HG03565 (cell line): ENCODE data around the gene KCNA1.
"Not testable (repeated sequence)": the region's sequence is repeated elsewhere in the genome, so short reads cannot be mapped to it uniquely, and the experiment has no call there.

Experiments used
- ATAC-seq: cut with Tn5 transposase; IDR thresholded peaks from one replicate; pipeline ENCODE4 v1.9.1; 2021; ENCODE audit warnings: mild to moderate bottlenecking, moderate library complexity; ENCODE audit not compliant: unreplicated experiment

KCNA1 gene

GRCh38 chr12:4909734-4910501 lies at the start of gene KCNA1:
KCNA1 (plus strand) TSS chr12:4909905; CDS start chr12:4911379, 1,474 bp downstream.
- ATAC-seq, result no peak

- no peak for ATAC-seq
These were observed 49.0 kb upstream of the KCNA1 start for GRCh38 chr12:4860741-4861140.

- no peak for ATAC-seq
These were observed 46.9 kb upstream of the KCNA1 start for GRCh38 chr12:4862809-4863208.

GRCh38 chr12:4864575-4864974 lies 45.1 kb upstream of the KCNA1 start:
- no peak for ATAC-seq

- no peak for ATAC-seq
These were observed 44.5 kb upstream of the KCNA1 start for GRCh38 chr12:4865246-4865645.

GRCh38 chr12:4866299-4866698 lies 43.4 kb upstream of the KCNA1 start:
- no peak for ATAC-seq

GRCh38 chr12:4867384-4867783 lies 42.3 kb upstream of the KCNA1 start:
- ATAC-seq, result no peak

- ATAC-seq, result no peak
These were observed 39.3 kb upstream of the KCNA1 start for GRCh38 chr12:4870423-4870822.

- ATAC-seq, result no peak
These were observed 38.2 kb upstream of the KCNA1 start for GRCh38 chr12:4871514-4871913.

- no peak for ATAC-seq
These were observed 35.8 kb upstream of the KCNA1 start for GRCh38 chr12:4873947-4874346.

GRCh38 chr12:4874671-4875070 lies 35.0 kb upstream of the KCNA1 start:
- no peak for ATAC-seq

- not testable (repeated sequence) for ATAC-seq
These were observed 30.2 kb upstream of the KCNA1 start for GRCh38 chr12:4879481-4879880.

- no peak for ATAC-seq
These were observed 28.2 kb upstream of the KCNA1 start for GRCh38 chr12:4881266-4882064.

GRCh38 chr12:4891866-4892265 lies 17.8 kb upstream of the KCNA1 start:
- ATAC-seq, result no peak

- no peak for ATAC-seq
These were observed 17.3 kb upstream of the KCNA1 start for GRCh38 chr12:4892418-4892817.

GRCh38 chr12:4894019-4894418 lies 15.7 kb upstream of the KCNA1 start:
- ATAC-seq, result no peak

GRCh38 chr12:4899364-4899763 lies 10.3 kb upstream of the KCNA1 start:
- no peak for ATAC-seq

GRCh38 chr12:4900327-4900726 lies 9.4 kb upstream of the KCNA1 start:
- no peak for ATAC-seq

- no peak for ATAC-seq
These were observed 4.4 kb upstream of the KCNA1 start for GRCh38 chr12:4905316-4905715.

GRCh38 chr12:4908684-4909409 lies 858 bp upstream of the KCNA1 start:
- ATAC-seq, result no peak

GRCh38 chr12:4909410-4909733 lies 333 bp upstream of the KCNA1 start:
- no peak for ATAC-seq
